EH (cell line): Measurements from ENCODE around the gene PWWP2A.

Source experiments
- DNase-seq: peaks from one replicate; pipeline ENCODE4 v3.0.0-alpha.2; 2015; ENCODE audit warnings: low read depth

Gene PWWP2A

DNA sequence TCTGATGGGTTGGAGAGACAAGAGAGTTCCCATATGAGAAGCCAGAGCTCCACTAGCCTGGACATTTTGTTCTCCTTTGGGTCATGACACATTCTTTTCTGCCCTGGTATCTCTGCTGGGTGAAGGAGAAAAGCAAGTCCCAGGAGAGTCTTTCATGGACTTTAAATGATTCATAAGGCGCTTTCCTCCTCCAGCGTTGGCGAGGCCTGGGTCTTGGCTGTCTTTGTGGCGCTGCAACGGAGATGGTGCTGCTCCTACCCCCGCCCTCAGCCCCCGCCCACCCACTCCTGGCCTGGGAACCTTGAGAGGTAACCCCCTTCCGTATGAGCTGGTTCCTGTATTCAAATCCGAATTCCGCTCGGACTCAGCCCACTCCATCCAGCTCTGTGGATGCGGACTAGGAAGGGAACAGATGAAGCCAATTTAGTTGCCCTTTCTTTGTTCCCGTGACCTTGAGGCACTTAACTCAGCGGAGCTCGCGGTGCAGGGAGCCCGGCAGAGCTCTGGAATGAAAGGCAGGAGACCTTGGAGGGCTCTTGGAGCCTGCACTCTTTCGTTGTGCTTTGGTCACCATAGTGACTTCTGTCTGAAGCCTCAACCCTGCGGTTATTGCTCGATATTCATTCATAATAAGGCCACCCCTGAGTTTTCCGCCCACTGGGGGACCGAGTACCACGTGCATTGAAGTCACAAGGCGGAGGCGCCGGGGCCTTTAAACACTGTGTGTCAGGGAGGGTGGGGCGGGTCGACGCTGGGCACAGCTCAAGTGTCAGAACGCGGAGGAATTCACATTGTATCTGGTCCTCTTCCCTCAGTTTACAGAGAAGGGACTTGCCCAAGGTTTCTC lies 14.0 kb upstream of the PWWP2A start:
- peak; percentile 32 for DNase-seq

DNA sequence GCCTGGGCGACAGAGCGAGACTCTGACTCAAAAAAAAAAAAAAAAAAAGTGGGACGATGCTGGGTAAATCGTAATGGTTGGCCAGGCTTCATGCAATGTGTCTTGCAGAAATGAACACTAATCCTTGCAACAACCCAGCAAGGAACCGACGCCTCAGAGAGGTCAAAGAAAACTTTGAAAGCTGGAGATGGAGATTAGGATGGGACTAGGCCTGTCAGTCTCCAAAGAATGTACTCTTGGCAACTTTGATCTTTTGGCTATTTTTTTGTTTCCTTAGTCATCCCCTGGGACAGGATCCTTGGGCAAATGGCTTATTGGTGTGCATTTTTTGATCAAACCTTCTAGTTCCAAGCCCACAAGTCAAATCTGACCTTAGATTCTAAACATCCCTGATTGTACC lies 10.6 kb upstream of the PWWP2A start:
- DNase-seq, result peak; percentile 22

DNA sequence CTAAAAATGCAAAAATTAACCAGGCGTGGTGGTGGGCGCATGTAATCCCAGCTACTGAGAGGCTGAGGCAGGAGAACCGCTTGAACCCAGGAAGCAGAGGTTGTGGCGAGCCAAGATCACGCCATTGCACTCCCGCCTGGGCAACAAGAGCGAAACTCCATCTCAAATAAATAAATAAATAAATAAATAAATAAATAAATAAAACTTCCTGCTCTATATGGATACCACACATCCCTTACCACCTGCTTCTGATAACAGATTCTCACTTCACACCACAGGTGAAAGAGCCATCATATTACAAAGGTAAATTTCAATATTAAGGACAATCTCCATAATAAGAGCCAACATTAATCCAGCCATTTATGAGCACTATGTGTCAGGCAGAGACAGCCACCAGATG lies 9.4 kb upstream of the PWWP2A start:
- no peak for DNase-seq

DNA sequence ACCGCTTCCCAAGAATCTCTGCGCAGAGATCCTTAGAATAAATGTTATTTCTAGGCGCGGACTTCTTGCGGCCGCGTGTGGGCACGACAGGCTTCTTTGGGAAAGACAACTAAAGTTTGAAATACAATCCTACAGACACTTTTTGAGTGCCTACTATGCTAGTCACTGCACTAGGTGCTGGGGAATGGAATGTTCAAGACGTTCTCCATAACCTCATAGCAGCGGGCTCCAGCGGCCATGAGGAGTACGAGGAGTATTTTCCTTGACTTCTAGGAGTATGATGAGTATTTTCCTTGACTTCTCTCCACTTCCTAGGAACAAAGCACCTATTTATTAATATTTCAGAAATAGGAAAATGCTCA lies 636 bp upstream of the PWWP2A start:
- no peak for DNase-seq

- no peak for DNase-seq
These were observed 705 bp downstream of the PWWP2A start for GRCh38 chr5:160118349-160119141.

DNA sequence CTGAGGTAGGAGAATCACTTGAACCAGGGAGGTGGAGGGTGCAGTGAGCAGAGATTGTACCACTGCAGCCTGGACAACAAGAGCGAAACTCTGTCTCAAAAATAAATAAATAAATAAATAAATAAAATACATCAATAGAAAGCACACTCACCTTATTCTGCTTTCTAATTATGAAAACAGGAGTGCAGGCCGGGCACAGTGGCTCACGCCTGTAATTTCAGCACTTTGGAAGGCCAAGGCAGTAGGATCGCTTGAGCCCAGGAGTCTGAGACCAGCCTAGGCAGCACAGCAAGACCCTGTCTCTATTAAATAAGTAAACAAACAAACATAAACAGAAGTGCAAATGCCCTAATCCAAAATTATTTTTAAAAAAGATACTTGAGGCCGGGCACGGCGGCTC lies 2.3 kb downstream of the PWWP2A start:
- DNase-seq, result no peak

DNA sequence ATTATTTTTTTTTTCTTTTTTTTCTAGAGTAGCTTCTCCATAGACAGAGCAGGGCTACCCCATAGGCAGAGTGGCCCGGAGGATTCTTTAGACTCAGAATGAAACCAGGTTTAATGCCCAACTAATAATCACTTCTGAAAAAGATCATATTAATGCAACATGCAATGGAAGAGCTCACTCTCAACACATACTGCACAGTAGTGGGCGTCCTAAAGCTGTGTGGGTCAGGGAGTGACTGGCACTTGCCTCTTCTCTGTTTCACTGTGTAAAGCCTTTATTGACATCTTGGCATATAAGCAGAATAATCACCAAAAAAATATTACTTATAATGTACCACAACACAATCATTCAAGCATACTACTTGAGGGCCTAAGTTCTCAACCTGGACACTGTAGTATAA lies 11.1 kb downstream of the PWWP2A start:
- no peak for DNase-seq

GRCh38 chr5:160105686-160106360 lies 13.4 kb downstream of the PWWP2A start:
- DNase-seq, result no peak

- DNase-seq, result peak; percentile 59
These were observed 21.3 kb downstream of the PWWP2A start for GRCh38 chr5:160097991-160098390.

GRCh38 chr5:160096178-160096577 lies 23.1 kb downstream of the PWWP2A start:
- DNase-seq, result no peak

- DNase-seq, result no peak
These were observed 26.1 kb downstream of the PWWP2A start for GRCh38 chr5:160092960-160093707.

- DNase-seq, result no peak
These were observed 26.7 kb downstream of the PWWP2A start for GRCh38 chr5:160092514-160092913.

DNA sequence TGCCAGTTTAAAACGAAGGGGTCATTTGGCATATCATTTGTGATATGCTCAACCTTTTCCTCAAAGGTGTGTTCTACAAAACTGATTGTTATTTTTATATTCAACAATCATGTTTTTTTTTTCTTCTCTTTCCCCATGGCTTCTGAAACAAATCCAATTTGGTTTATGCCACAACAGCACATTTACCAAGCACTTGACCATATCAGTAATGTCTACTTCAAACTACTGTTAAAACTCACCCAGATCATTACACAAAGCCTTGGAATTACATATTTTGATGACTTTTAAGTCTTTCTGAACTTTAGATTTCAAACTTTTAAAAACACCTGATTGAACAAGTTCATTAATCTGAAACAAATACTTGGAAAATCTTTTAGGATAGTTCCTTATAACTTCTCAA lies 29.2 kb downstream of the PWWP2A start:
- DNase-seq, result no peak

DNA sequence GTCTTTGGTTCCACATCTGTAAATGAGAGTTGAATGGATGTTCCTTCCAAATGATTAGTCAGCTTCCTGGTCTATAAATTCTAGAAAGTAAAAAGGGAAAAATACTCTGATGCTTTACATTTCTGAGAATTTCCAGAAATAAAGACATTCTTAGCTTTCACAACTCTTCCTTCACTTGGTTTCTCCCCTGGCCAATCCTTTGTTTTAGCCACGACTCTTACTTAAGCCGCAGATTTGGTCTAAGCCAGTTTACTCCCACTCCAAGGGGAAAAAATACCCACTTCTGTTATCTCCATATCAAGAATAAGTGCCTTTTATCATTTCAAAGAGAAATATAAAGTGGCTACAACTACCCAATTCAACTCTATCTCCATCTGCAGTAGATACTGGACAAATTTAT lies 29.7 kb downstream of the PWWP2A start:
- DNase-seq, result no peak

DNA sequence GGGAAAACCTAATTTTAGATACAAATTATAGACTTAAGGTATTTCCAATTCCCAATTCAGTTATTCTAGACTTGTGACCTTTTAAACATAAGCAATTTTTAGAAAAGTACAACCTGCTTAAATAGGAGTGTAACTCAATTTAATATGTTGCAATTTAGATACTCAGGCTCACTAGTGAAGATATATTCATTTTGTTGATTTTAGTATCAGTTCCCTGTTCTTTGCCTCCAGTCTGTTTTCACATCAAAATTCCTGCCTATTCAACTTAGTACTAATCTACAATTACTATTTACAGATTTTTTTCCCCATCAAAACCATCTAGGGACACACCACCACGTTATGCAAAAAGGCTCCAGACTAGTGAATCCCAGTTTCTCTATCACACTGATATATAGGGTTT lies 30.4 kb downstream of the PWWP2A start:
- no peak for DNase-seq

GRCh38 chr5:160087199-160087598 lies 32.1 kb downstream of the PWWP2A start:
- DNase-seq, result no peak

- no peak for DNase-seq
These were observed 35.1 kb downstream of the PWWP2A start for GRCh38 chr5:160084144-160084543.

DNA sequence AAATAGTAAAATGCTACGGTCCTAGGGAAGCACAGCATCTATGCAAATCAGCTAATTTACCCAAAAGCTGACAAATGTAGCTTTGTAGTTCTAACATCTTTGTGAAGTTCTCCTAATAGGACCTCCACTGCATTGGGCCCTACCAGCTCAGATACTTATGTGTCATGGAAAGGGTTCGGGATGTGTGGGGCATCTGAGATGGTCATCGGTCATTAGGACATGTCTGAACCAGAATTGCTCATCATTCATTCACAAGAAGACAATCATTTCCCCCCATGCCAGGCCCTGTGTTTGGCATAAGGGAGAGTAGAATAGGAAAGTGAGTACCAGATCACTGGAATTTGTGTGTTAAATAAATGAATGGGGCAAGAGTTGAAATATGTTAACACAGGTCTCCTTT lies 35.7 kb downstream of the PWWP2A start:
- peak; percentile 77 for DNase-seq

GRCh38 chr5:160082614-160083500 lies 36.4 kb downstream of the PWWP2A start:
- DNase-seq, result peak; percentile 95

DNA sequence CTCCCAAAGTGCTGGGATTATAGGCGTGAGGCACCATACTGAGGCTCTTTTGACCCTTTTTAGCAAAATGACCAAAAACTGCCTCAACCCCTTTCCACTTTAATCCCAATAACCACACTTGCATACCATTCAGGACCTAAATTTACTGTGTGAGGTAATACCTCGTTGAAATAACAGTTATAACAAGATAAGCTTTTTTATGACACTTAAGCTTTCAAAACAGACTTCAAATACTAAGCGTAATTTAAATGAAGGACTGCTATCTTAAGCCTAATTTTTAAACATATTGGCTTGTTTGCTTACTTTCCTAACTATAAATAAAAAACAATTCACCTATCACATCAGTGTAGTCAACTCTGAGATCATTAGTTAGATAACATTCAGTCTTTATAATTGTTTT lies 37.8 kb downstream of the PWWP2A start:
- no peak for DNase-seq

- no peak for DNase-seq
These were observed 39.5 kb downstream of the PWWP2A start for GRCh38 chr5:160079753-160080152.
